ENCODE data around the gene CCKAR.

- no peak for TF ChIP-seq USF1 (CRISPR knock-in tag; IDR thresholded peaks at IDR 0.05)
- no peak for TF ChIP-seq CTCF (IDR thresholded peaks at IDR 0.05)
- no peak for TF ChIP-seq ZNF512 (CRISPR knock-in tag; IDR thresholded peaks at IDR 0.05; ENCODE audit: borderline replicate concordance)
- no peak for TF ChIP-seq ZBTB21 (CRISPR knock-in tag; IDR thresholded peaks at IDR 0.05; ENCODE audit: borderline replicate concordance)
- TF ChIP-seq IRF1 (CRISPR knock-in tag; IDR thresholded peaks at IDR 0.05): no peak
- TF ChIP-seq ELF4 (CRISPR knock-in tag; IDR thresholded peaks at IDR 0.05; ENCODE audit: low read depth): no peak
- TF ChIP-seq MLX (CRISPR knock-in tag; IDR thresholded peaks at IDR 0.05): no peak
- no peak for TF ChIP-seq TCF7 (CRISPR knock-in tag; IDR thresholded peaks at IDR 0.05; ENCODE audit: low read depth)
- no peak for TF ChIP-seq ZNF232 (CRISPR knock-in tag; IDR thresholded peaks at IDR 0.05)
- TF ChIP-seq HMGXB4 (CRISPR knock-in tag; IDR thresholded peaks at IDR 0.05): no peak
- TF ChIP-seq TP53 (CRISPR knock-in tag; IDR thresholded peaks at IDR 0.05): no peak
These were observed 32.9 kb downstream of the CCKAR start for GRCh38 chr4:26457412-26457811.
